ENCODE data around the gene RAB11B. TPM values are rescaled to one million over a fixed set of nuclear protein-coding genes. Genes with fewer than 3 reads are reported as not detected.

Gene RAB11B
- total RNA-seq, 1 donor from 2014 or later, result 100 TPM

- H3K27ac Mint-ChIP-seq, result no peak overlapping the region
- no peak overlapping the region for H3K4me3 Mint-ChIP-seq
- H3K9me3 Mint-ChIP-seq, result no peaks in the 10 kb centered on the region
- intact Hi-C loops (cut with micrococcal nuclease), result no loop called here
- DNase-seq (no peak), ATAC-seq (ENCODE audit: low read depth) (no peak)
- no peak for TF ChIP-seq CTCF (IDR thresholded peaks at IDR 0.05)
- H3K27me3 Mint-ChIP-seq, result peaks cover 39% of the 10 kb centered on the region
- ChIA-PET CTCF (no interaction called here), POLR2A (no interaction called here)
- no peaks in the 10 kb centered on the region for H3K36me3 Mint-ChIP-seq (ENCODE audit: low read depth)
- peaks cover 14% of the 10 kb centered on the region for H3K4me1 Mint-ChIP-seq
Measured at GRCh38 chr19:8366961-8367326, 23.2 kb upstream of the RAB11B start.

- intact Hi-C loops (cut with micrococcal nuclease), result no loop called here
- Mint-ChIP-seq H3K9me3 (no peaks in the 10 kb centered on the region), H3K4me1 (peaks cover 14% of the 10 kb centered on the region), H3K27ac (no peak overlapping the region), H3K36me3 (ENCODE audit: low read depth) (no peaks in the 10 kb centered on the region), H3K4me3 (no peak overlapping the region), H3K27me3 (peaks cover 35% of the 10 kb centered on the region)
- DNase-seq, result no peak
- TF ChIP-seq CTCF (IDR thresholded peaks at IDR 0.05), result no peak
- POLR2A ChIA-PET, result interaction anchor here (0.7 kb wide), 2 partner anchors 53 to 738 kb away, joined by 3 read pairs; partner anchors contain the start of gene PET100
- no peak for ATAC-seq (ENCODE audit: low read depth)
- CTCF ChIA-PET, result no interaction called here
Measured at GRCh38 chr19:8367327-8368001, 22.7 kb upstream of the RAB11B start.

GRCh38 chr19:8370176-8371010, 19.8 kb upstream of the RAB11B start:
- Mint-ChIP-seq H3K27ac (no peak overlapping the region), H3K4me3 (no peak overlapping the region), H3K9me3 (no peaks in the 10 kb centered on the region), H3K4me1 (no peaks in the 10 kb centered on the region), H3K27me3 (peaks cover 24% of the 10 kb centered on the region), H3K36me3 (ENCODE audit: low read depth) (peaks cover 5% of the 10 kb centered on the region)
- POLR2A ChIA-PET, result no interaction called here
- no peak for TF ChIP-seq CTCF (IDR thresholded peaks at IDR 0.05)
- CTCF ChIA-PET, result no interaction called here
- DNase-seq (no peak), ATAC-seq (ENCODE audit: low read depth) (no peak)
- intact Hi-C loops (cut with micrococcal nuclease), result no loop called here

- no peak for DNase-seq
- H3K27me3 Mint-ChIP-seq, result peaks cover 18% of the 10 kb centered on the region
- no peaks in the 10 kb centered on the region for H3K4me1 Mint-ChIP-seq
- POLR2A ChIA-PET, result no interaction called here
- no peak for ATAC-seq (ENCODE audit: low read depth)
- H3K9me3 Mint-ChIP-seq, result no peaks in the 10 kb centered on the region
- H3K4me3 Mint-ChIP-seq, result no peak overlapping the region
- TF ChIP-seq CTCF (IDR thresholded peaks at IDR 0.05), result no peak
- peaks cover 5% of the 10 kb centered on the region for H3K36me3 Mint-ChIP-seq (ENCODE audit: low read depth)
- no peak overlapping the region for H3K27ac Mint-ChIP-seq
- CTCF ChIA-PET, result no interaction called here
- intact Hi-C loops (cut with micrococcal nuclease), result no loop called here
Measured at GRCh38 chr19:8371011-8371804, 19.0 kb upstream of the RAB11B start.

Measured in activated B cell treated with CpG ODN at 0.5 μM for 24 hours (primary cell).